Retinal pigment epithelial cell (primary cell): ENCODE results near the gene AFDN.

ENCODE experiments used
- DNase-seq: peaks from one replicate; pipeline ENCODE4 v3.0.0-alpha.2; 2010; ENCODE audit warnings: low read depth
- H3K4me3 ChIP-seq: 2 replicates; pipeline ENCODE4 v1.5.1; 2011; ENCODE audit warnings: mild to moderate bottlenecking, low read length, control low read depth, moderate library complexity
- CTCF ChIP-seq: conservative IDR thresholded peaks from 2 replicates; pipeline ENCODE4 v1.5.1; 2011; ENCODE audit warnings: low read depth, low read length, control low read depth, inconsistent platforms

The AFDN gene

GRCh38 chr6:167872538-167873210 is 46.0 kb downstream of the AFDN start:
- no peak overlapping the region for H3K4me3 ChIP-seq
- no peak for TF ChIP-seq CTCF
- no peak for DNase-seq

- no peak for DNase-seq
- H3K4me3 ChIP-seq = no peak overlapping the region
- TF ChIP-seq CTCF = no peak
These were observed 51.5 kb downstream of the AFDN start for GRCh38 chr6:167877994-167878779.

GRCh38 chr6:167879612-167880011 is 52.9 kb downstream of the AFDN start:
- no peak for DNase-seq
- no peak for TF ChIP-seq CTCF
- no peak overlapping the region for H3K4me3 ChIP-seq

- DNase-seq = no peak
- H3K4me3 ChIP-seq = no peak overlapping the region
- TF ChIP-seq CTCF = no peak
These were observed 54.6 kb downstream of the AFDN start for GRCh38 chr6:167881327-167881726.

- TF ChIP-seq CTCF = no peak
- no peak for DNase-seq
These were observed 55.5 kb downstream of the AFDN start for GRCh38 chr6:167882244-167882643.

GRCh38 chr6:167888098-167888497 is 61.4 kb downstream of the AFDN start:
- H3K4me3 ChIP-seq = no peak overlapping the region
- no peak for TF ChIP-seq CTCF
- no peak for DNase-seq

More at GRCh38 chr6:167882244-167882643, 55.5 kb downstream of the AFDN start:
- H3K4me3 ChIP-seq = no peak overlapping the region
